SU-DHL-6 (cell line): ENCODE measurements around the gene SLC39A11.

ENCODE experiments used
- CTCF ChIP-seq: fragments of 200-600 bp; sonication (generic); IDR thresholded peaks from one replicate; pipeline ENCODE4 v1.5.1; 2017; ENCODE audit warnings: antibody characterized with exemption, mild to moderate bottlenecking, low read length, moderate library complexity; ENCODE audit not compliant: insufficient read depth, poor library complexity, severe bottlenecking
- EZH2phosphoT487 ChIP-seq: fragments of 200-600 bp; sonication (generic), shearing (Covaris generic); conservative IDR thresholded peaks from 2 replicates; pipeline ENCODE4 v1.6.1; 2018; ENCODE audit warnings: mild to moderate bottlenecking, antibody characterized with exemption, low read length, moderate library complexity, mixed read lengths

- no peak for TF ChIP-seq CTCF
- no peak for TF ChIP-seq EZH2phosphoT487
These were observed 226.5 kb downstream of the SLC39A11 start for GRCh38 chr17:72865954-72866353.
